ENCODE data around the gene PKNOX2.

The PKNOX2 gene

DNA sequence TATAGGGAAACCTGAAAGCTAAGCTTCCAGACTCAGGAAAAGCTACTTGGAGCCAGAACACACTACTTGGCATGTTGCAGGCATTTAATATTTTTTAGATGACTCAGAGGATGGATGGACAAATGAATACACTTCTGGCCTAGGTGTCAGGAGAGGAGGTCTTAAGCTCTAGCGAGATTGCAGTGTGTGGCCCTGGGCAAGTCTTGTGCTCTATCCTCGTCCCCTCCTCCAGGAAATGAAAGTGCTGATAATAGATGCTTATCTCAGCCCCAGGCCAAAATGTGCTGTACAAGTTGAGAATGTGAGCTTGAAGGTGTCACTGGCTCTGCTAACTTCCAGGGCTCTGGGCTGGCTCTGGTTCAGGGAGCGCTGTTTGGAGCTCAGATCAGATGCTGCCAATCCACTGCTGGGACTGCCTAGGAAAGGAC lies 136.3 kb downstream of the PKNOX2 start:
- Histone ChIP-seq H3K27me3 (no peaks in the 10 kb centered on the region), H3K4me1 (ENCODE audit: control insufficient read depth in 1 of 2, insufficient read depth in 1 of 2, low read depth in 1 of 2, low read length in 1 of 2) (no peaks in the 10 kb centered on the region), H3K4me3 (ENCODE audit: low read depth in 1 of 2, low read length in 1 of 2) (no peak overlapping the region), H3K36me3 (no peaks in the 10 kb centered on the region), H3K27ac (no peak overlapping the region), H3K9me3 (no peaks in the 10 kb centered on the region)
- TF ChIP-seq, protein P1, sequence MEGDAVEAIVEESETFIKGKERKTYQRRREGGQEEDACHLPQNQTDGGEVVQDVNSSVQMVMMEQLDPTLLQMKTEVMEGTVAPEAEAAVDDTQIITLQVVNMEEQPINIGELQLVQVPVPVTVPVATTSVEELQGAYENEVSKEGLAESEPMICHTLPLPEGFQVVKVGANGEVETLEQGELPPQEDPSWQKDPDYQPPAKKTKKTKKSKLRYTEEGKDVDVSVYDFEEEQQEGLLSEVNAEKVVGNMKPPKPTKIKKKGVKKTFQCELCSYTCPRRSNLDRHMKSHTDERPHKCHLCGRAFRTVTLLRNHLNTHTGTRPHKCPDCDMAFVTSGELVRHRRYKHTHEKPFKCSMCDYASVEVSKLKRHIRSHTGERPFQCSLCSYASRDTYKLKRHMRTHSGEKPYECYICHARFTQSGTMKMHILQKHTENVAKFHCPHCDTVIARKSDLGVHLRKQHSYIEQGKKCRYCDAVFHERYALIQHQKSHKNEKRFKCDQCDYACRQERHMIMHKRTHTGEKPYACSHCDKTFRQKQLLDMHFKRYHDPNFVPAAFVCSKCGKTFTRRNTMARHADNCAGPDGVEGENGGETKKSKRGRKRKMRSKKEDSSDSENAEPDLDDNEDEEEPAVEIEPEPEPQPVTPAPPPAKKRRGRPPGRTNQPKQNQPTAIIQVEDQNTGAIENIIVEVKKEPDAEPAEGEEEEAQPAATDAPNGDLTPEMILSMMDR (IDR thresholded peaks at IDR 0.05) = no peak

DNA sequence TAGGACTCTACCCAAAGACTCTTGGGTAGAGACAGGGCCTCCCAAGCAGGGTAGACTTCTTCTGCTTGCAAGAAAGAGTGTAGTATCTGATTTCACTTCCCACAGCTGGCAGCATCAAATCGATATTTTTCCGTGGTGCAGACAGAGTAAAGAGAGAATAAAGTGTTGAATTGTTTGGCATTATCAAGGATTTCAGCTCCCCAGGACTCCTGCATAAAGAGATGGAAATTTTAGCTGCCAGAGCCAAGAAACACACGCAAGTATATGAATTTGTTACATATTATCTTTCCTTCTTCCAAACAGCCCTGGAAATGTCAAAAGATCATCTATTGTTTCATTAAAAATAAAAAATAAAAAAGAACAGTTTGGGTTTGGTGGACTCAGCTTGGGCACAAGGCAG lies 136.8 kb downstream of the PKNOX2 start:
- Histone ChIP-seq H3K27me3 (no peaks in the 10 kb centered on the region), H3K4me3 (ENCODE audit: low read depth in 1 of 2, low read length in 1 of 2) (no peak overlapping the region), H3K27ac (no peak overlapping the region), H3K4me1 (ENCODE audit: control insufficient read depth in 1 of 2, insufficient read depth in 1 of 2, low read depth in 1 of 2, low read length in 1 of 2) (no peaks in the 10 kb centered on the region), H3K9me3 (no peaks in the 10 kb centered on the region), H3K36me3 (no peaks in the 10 kb centered on the region)
- TF ChIP-seq, protein P1 (IDR thresholded peaks at IDR 0.05) = no peak

DNA sequence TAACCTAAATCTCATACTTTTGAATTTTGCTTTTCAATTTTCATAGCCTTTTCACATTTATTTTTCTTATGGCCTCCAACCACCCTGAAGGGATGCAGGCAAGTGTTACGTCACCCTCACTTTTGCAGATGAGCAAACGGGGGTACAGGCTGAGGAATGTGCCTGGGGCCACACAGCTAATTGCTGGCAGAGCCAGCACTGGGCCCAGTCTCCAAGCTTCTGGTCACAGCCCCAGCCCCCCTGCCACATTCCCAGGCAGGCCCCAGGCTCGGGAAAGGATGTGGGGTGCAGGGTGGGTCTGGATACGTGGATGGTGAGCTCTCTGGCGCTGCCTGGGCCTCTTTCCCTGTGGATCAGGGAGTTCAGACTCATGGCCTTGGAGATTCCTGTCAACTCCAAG lies 138.6 kb downstream of the PKNOX2 start:
- Histone ChIP-seq H3K4me3 (ENCODE audit: low read depth in 1 of 2, low read length in 1 of 2) (no peak overlapping the region), H3K27me3 (no peaks in the 10 kb centered on the region), H3K27ac (no peak overlapping the region), H3K4me1 (ENCODE audit: control insufficient read depth in 1 of 2, insufficient read depth in 1 of 2, low read depth in 1 of 2, low read length in 1 of 2) (no peaks in the 10 kb centered on the region), H3K9me3 (no peaks in the 10 kb centered on the region), H3K36me3 (no peaks in the 10 kb centered on the region)
- TF ChIP-seq, protein P1 (IDR thresholded peaks at IDR 0.05) = no peak

DNA sequence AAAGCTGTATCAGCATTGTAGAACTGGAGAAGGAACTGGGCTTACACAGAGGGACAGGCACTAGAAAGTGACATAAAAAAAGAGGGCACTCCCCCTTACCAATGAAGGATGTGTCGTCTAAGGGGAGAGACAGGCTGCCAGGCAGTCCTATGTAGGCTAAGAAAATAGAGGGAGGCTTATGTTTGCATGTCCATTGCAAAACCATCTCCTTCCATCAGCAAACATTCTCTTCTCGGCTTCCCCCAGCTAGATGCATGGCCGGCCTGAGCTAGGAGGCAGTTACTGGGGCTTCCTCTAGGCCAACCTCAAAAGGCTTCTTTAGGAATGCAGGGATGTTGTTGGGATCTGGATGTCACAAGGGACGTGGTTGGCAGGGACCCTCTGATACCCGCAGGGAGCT lies 139.1 kb downstream of the PKNOX2 start:
- TF ChIP-seq, protein P1 (IDR thresholded peaks at IDR 0.05) = no peak
- H3K27me3 ChIP-seq = no peaks in the 10 kb centered on the region
- no peaks in the 10 kb centered on the region for H3K4me1 ChIP-seq (ENCODE audit: control insufficient read depth in 1 of 2, insufficient read depth in 1 of 2, low read depth in 1 of 2, low read length in 1 of 2)
- no peak overlapping the region for H3K4me3 ChIP-seq (ENCODE audit: low read depth in 1 of 2, low read length in 1 of 2)
- no peaks in the 10 kb centered on the region for H3K36me3 ChIP-seq
- H3K27ac ChIP-seq = no peak overlapping the region
- no peaks in the 10 kb centered on the region for H3K9me3 ChIP-seq

DNA sequence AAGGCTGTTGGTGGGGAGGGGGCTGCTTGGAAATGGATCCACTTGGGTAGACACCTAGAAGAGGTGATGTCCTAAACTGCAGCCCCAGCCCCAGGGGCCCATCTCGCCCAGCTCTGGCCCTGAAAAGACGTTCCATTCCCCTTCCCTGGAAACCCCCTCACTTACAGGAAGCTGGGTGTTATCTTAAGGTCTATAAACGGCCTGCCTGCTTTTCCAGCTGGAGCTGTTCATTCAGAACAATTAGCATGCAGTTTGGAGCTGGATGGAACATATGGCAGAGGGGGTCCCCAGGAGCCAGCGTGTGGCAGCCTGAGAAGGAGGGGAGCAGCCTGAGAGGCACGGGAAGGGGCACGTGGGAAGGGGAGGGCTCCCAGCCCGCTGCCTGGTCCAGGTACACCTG lies 139.6 kb downstream of the PKNOX2 start:
- H3K4me3 ChIP-seq (ENCODE audit: low read depth in 1 of 2, low read length in 1 of 2) = no peak overlapping the region
- no peak overlapping the region for H3K27ac ChIP-seq
- no peaks in the 10 kb centered on the region for H3K36me3 ChIP-seq
- H3K27me3 ChIP-seq = no peaks in the 10 kb centered on the region
- H3K9me3 ChIP-seq = no peaks in the 10 kb centered on the region
- TF ChIP-seq, protein P1 (IDR thresholded peaks at IDR 0.05) = no peak
- no peaks in the 10 kb centered on the region for H3K4me1 ChIP-seq (ENCODE audit: control insufficient read depth in 1 of 2, insufficient read depth in 1 of 2, low read depth in 1 of 2, low read length in 1 of 2)

DNA sequence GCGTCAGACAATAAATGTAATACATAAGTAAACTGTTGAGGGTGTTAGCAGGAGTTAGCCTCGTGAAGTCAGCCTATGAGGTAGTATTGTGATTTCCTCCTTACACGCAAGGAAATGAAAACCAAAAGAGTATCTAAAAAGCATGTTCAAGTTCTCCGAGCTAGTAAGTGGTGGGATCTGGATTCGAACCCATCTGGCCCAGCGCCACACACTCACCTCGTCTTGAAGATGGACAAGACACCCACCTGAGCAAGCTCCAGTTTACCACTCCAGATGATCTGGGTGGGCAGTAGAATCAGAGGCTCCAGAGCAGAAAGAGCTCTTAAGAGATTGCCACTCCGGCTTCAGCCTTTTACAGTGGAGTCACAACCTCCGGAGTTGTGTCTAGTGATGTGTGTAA lies 140.3 kb downstream of the PKNOX2 start:
- Histone ChIP-seq H3K27ac (no peak overlapping the region), H3K27me3 (no peaks in the 10 kb centered on the region), H3K4me1 (ENCODE audit: control insufficient read depth in 1 of 2, insufficient read depth in 1 of 2, low read depth in 1 of 2, low read length in 1 of 2) (no peaks in the 10 kb centered on the region), H3K4me3 (ENCODE audit: low read depth in 1 of 2, low read length in 1 of 2) (no peak overlapping the region), H3K36me3 (no peaks in the 10 kb centered on the region), H3K9me3 (no peaks in the 10 kb centered on the region)
- TF ChIP-seq, protein P1 (IDR thresholded peaks at IDR 0.05) = no peak
